ENCODE measurements around the gene DCLK1. TPM values are rescaled to one million over a fixed set of nuclear protein-coding genes. Genes with fewer than 3 reads are reported as not detected.

Gene DCLK1
- total and polyA plus RNA-seq, 10 of the 15 experiments (the other 5 are each of a cell fraction or from before 2014, with no cell fraction given) = not detected

GRCh38 chr13:35843272-35843671 is 287.9 kb downstream of the DCLK1 start (continued):
- TF ChIP-seq, protein P1, sequence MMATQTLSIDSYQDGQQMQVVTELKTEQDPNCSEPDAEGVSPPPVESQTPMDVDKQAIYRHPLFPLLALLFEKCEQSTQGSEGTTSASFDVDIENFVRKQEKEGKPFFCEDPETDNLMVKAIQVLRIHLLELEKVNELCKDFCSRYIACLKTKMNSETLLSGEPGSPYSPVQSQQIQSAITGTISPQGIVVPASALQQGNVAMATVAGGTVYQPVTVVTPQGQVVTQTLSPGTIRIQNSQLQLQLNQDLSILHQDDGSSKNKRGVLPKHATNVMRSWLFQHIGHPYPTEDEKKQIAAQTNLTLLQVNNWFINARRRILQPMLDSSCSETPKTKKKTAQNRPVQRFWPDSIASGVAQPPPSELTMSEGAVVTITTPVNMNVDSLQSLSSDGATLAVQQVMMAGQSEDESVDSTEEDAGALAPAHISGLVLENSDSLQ (IDR thresholded peaks at IDR 0.05) = no peak
- TF ChIP-seq JUND (IDR thresholded peaks at IDR 0.05; ENCODE audit: low read depth, low read length) = no peak
- TF ChIP-seq BACH1 (IDR thresholded peaks at IDR 0.05; ENCODE audit: borderline replicate concordance) = no peak
- TF ChIP-seq ZBTB11 (CRISPR knock-in tag; IDR thresholded peaks at IDR 0.05) = no peak
- TF ChIP-seq SPI1 (IDR thresholded peaks at IDR 0.05; ENCODE audit: borderline replicate concordance, insufficient read depth, low read depth, low read length) = no peak
- TF ChIP-seq, protein P2, sequence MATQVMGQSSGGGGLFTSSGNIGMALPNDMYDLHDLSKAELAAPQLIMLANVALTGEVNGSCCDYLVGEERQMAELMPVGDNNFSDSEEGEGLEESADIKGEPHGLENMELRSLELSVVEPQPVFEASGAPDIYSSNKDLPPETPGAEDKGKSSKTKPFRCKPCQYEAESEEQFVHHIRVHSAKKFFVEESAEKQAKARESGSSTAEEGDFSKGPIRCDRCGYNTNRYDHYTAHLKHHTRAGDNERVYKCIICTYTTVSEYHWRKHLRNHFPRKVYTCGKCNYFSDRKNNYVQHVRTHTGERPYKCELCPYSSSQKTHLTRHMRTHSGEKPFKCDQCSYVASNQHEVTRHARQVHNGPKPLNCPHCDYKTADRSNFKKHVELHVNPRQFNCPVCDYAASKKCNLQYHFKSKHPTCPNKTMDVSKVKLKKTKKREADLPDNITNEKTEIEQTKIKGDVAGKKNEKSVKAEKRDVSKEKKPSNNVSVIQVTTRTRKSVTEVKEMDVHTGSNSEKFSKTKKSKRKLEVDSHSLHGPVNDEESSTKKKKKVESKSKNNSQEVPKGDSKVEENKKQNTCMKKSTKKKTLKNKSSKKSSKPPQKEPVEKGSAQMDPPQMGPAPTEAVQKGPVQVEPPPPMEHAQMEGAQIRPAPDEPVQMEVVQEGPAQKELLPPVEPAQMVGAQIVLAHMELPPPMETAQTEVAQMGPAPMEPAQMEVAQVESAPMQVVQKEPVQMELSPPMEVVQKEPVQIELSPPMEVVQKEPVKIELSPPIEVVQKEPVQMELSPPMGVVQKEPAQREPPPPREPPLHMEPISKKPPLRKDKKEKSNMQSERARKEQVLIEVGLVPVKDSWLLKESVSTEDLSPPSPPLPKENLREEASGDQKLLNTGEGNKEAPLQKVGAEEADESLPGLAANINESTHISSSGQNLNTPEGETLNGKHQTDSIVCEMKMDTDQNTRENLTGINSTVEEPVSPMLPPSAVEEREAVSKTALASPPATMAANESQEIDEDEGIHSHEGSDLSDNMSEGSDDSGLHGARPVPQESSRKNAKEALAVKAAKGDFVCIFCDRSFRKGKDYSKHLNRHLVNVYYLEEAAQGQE (IDR thresholded peaks at IDR 0.05; ENCODE audit: low read depth, low read length) = no peak
- no peak for TF ChIP-seq NRF1 (conservative IDR thresholded peaks at IDR 0.05; ENCODE audit: low read depth, low read length)
